A673 (cell line): ENCODE data around the gene IFITM1.

Source experiments
- CTCF ChIP-seq: fragments of 300-800, 200-600 bp; sonication (generic); conservative IDR thresholded peaks from 2 replicates; pipeline ENCODE4 v1.5.1; 2017; ENCODE audit warnings: low read depth, mild to moderate bottlenecking, antibody characterized with exemption, low read length, moderate library complexity, mixed read lengths
- EZH2 ChIP-seq: fragments of 200-600 bp; sonication (generic); IDR thresholded peaks from 2 replicates; pipeline ENCODE4 v1.6.1; 2017; ENCODE audit warnings: borderline replicate concordance, low read depth, mild to moderate bottlenecking, mixed read lengths, antibody characterized with exemption, low read length; ENCODE audit not compliant: poor library complexity, severe bottlenecking

GRCh38 chr11:297051-297585 lies 16.7 kb upstream of the IFITM1 start:
- TF ChIP-seq CTCF (no peak), EZH2 (no peak)
